Hepatocyte (in vitro differentiated cells): ENCODE measurements around the gene LRRC57. TPM values are rescaled to one million over a fixed set of nuclear protein-coding genes. Genes with fewer than 3 reads are reported as not detected.

Experiments used
- DNase-seq: peaks from one replicate; pipeline ENCODE4 v3.0.0-alpha.2; 2016; ENCODE audit warnings: low spot score
- H2AFZ ChIP-seq: fragments of 200-600 bp; sonication (generic); 2 replicates; pipeline ENCODE4 v1.6.0; 2016; ENCODE audit warnings: antibody characterized with exemption, mild to moderate bottlenecking
- H3K27ac ChIP-seq: fragments of 200-600 bp; sonication (generic); 2 replicates; pipeline ENCODE4 v1.5.1; 2016; ENCODE audit warnings: mild to moderate bottlenecking
- H3K27me3 ChIP-seq: fragments of 200-600 bp; sonication (generic); 2 replicates; pipeline ENCODE4 v1.6.1; 2016
- H3K36me3 ChIP-seq: fragments of 200-600 bp; sonication (generic); replicated peaks from 2 replicates; pipeline ENCODE4 v1.5.1; 2016; ENCODE audit warnings: low read depth; ENCODE audit not compliant: insufficient read depth
- H3K4me1 ChIP-seq: fragments of 200-600 bp; sonication (generic); 2 replicates; pipeline ENCODE4 v1.5.1; 2016; ENCODE audit warnings: mild to moderate bottlenecking, moderate library complexity; ENCODE audit not compliant: insufficient read depth
- H3K4me2 ChIP-seq: fragments of 200-600 bp; sonication (generic); 2 replicates; pipeline ENCODE4 v1.6.0; 2016
- H3K4me3 ChIP-seq: fragments of 200-600 bp; sonication (generic); 2 replicates; pipeline ENCODE4 v1.5.1; 2016; ENCODE audit warnings: mild to moderate bottlenecking
- H3K79me2 ChIP-seq: fragments of 200-600 bp; sonication (generic); 2 replicates; pipeline ENCODE4 v1.6.0; 2017; ENCODE audit warnings: mild to moderate bottlenecking
- H3K9me2 ChIP-seq: fragments of 200-600 bp; sonication (generic); replicated peaks from 2 replicates; pipeline ENCODE4 v1.6.0; 2017; ENCODE audit warnings: mild to moderate bottlenecking; ENCODE audit not compliant: insufficient read depth
- H3K9me3 ChIP-seq: fragments of 200-600 bp; sonication (generic); 2 replicates; pipeline ENCODE4 v1.5.1; 2016; ENCODE audit warnings: low read depth, mild to moderate bottlenecking
- H4K20me1 ChIP-seq: fragments of 200-600 bp; sonication (generic); 2 replicates; pipeline ENCODE4 v1.6.0; 2016; ENCODE audit warnings: mild to moderate bottlenecking; ENCODE audit not compliant: insufficient read depth, poor library complexity, severe bottlenecking
- EZH2 ChIP-seq: fragments of 200-600 bp; sonication (generic); IDR thresholded peaks from 2 replicates; pipeline ENCODE4 v1.6.1; 2016; ENCODE audit warnings: antibody characterized with exemption, mild to moderate bottlenecking, borderline replicate concordance
- EZH2phosphoT487 ChIP-seq: fragments of 200-600 bp; sonication (generic); IDR thresholded peaks from one replicate; pipeline ENCODE4 v1.6.1; 2018; ENCODE audit warnings: antibody characterized with exemption, mild to moderate bottlenecking, low read depth, moderate library complexity; ENCODE audit not compliant: unreplicated experiment, severe bottlenecking
- WGBS: methylation state at CpG from one replicate; pipeline ENCODE4 v1.1.6; 2016; ENCODE audit warnings: low lambda C conversion rate; ENCODE audit errors: missing lambda C conversion rate; 5-methylcytosine and 5-hydroxymethylcytosine counted together
- polyA plus RNA-seq: library from polyadenylated mRNA; unstranded; fragments of >200 nt; fragmentation: Nextera tagmentation; extraction: Ambion mirVana; gene quantifications from 2 replicates; pipeline ENCODE4 v1.2.1, GENCODE V29; 2016
- total RNA-seq: library from RNA; depleted of rRNA; stranded (reverse); fragments of >200 nt; gene quantifications from 2 replicates; pipeline ENCODE4 v1.2.3, GENCODE V29; 2014
- TF ChIP-seq, protein P1 (sequence below): fragments of 200-600 bp; sonication (generic); IDR thresholded peaks from 2 replicates; pipeline ENCODE4 v1.5.1; 2016; ENCODE audit warnings: antibody characterized with exemption, mild to moderate bottlenecking; ENCODE audit not compliant: poor library complexity

Gene LRRC57
- total and polyA plus RNA-seq, 2 experiments from 2014 or later: 13.7 to 19.6 TPM

DNA sequence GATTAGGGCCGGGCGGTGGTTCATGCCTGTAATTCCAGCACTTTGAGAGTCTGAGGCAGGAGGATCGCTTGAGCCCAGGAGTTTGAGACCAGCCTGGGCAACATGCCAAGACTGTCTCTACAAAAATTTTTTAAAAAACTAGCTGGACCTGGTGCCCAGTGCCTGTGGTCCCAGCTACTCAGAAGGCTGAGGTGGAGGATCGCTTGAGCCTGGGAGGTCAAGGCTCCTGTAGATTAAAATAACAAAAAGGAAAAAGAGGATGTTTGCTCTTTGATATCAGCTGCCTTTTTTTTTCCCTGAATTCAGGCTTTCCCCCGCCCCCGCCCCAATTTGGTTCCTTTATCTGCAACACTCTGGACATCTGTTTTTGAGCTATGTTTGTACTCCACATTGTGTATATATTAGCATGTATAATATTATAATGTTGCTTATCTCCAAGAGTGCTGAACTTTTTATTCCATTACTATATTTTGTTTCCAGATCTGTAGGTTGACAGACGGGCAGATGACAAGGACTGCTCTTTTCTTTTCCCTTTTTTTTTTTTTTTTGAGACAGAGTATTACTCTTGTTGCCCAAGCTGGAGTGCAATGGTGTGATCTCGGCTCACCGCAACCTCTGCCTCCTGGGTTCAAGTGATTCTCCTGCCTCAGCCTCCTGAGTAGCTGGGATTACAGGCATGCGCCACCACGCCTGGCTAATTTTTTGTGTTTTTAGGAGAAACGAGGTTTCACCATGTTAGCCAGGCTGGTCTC, 48.6 kb downstream of the LRRC57 start:
- peaks cover 20% of the 10 kb centered on the region for H3K4me1 ChIP-seq
- 88% methylated on average over 12 of the region's 12 CpGs for WGBS

DNA sequence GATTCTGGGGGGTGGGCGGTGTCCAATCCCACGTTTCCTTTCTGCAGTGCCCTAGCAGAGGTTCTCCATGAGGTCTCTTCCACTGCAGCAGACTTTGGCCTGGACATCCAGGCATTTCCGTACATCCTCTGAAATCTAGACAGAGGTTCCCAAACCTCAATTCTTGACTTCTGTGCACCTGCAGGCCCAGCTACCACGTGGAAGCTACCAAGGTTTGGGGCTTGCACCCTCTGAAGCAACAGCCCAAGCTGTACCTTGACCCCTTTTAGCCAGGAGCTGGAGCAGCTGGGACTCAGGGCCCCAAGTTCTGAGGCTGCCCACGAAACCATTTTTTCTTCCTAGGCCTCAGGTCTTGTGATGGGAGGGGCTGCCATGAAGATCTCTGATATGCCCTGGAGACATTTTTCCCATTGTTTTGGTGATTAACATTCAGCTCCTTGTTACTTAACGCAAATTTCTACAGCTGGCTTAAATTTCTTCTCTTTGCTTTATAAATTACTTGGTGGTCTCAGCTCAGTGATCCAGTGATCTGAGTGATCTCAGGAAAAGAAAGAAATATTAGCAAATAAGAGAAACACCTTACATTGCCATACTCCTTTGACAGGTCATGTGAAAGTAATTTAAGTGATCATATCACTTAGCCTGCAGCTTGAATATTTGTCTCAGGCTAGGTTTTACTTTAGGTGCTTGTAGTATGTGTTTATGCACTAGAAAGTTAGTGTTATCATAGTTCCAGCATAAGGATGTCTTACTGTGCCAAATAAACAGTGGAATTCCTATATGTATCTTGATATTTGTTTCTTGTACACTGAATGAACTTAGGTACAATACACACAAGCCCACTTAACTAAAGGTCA, 50.2 kb downstream of the LRRC57 start:
- TF ChIP-seq EZH2 (no peak), EZH2phosphoT487 (no peak)
- TF ChIP-seq, protein P1, sequence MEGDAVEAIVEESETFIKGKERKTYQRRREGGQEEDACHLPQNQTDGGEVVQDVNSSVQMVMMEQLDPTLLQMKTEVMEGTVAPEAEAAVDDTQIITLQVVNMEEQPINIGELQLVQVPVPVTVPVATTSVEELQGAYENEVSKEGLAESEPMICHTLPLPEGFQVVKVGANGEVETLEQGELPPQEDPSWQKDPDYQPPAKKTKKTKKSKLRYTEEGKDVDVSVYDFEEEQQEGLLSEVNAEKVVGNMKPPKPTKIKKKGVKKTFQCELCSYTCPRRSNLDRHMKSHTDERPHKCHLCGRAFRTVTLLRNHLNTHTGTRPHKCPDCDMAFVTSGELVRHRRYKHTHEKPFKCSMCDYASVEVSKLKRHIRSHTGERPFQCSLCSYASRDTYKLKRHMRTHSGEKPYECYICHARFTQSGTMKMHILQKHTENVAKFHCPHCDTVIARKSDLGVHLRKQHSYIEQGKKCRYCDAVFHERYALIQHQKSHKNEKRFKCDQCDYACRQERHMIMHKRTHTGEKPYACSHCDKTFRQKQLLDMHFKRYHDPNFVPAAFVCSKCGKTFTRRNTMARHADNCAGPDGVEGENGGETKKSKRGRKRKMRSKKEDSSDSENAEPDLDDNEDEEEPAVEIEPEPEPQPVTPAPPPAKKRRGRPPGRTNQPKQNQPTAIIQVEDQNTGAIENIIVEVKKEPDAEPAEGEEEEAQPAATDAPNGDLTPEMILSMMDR: no peak
- no peaks in the 10 kb centered on the region for H3K9me3 ChIP-seq
- peaks cover 63% of the 10 kb centered on the region for H3K79me2 ChIP-seq
- peaks cover 26% of the 10 kb centered on the region for H3K4me1 ChIP-seq
- no peaks in the 10 kb centered on the region for H3K27me3 ChIP-seq
- H2AFZ ChIP-seq: no peak overlapping the region
- H3K4me2 ChIP-seq: peak overlapping the region; percentile 21
- no peaks in the 10 kb centered on the region for H3K9me2 ChIP-seq
- WGBS: 79% methylated on average over 6 of the region's 6 CpGs
- H3K36me3 ChIP-seq: no peaks in the 10 kb centered on the region
- H3K27ac ChIP-seq: peak overlapping the region; percentile 73
- no peak overlapping the region for H3K4me3 ChIP-seq
- H4K20me1 ChIP-seq: no peaks in the 10 kb centered on the region
- DNase-seq: peak; percentile 23

More for the DNA sequence above, 48.6 kb downstream of the LRRC57 start:
- Histone ChIP-seq H3K27ac (peak overlapping the region; percentile 73), H3K36me3 (no peaks in the 10 kb centered on the region), H3K9me3 (no peaks in the 10 kb centered on the region), H3K79me2 (peaks cover 79% of the 10 kb centered on the region), H2AFZ (no peak overlapping the region), H3K27me3 (no peaks in the 10 kb centered on the region), H3K4me2 (no peak overlapping the region), H3K9me2 (no peaks in the 10 kb centered on the region), H4K20me1 (no peaks in the 10 kb centered on the region), H3K4me3 (no peak overlapping the region)
- no peak for DNase-seq
- TF ChIP-seq EZH2: no peak
- TF ChIP-seq, protein P1: no peak
- no peak for TF ChIP-seq EZH2phosphoT487

DNA sequence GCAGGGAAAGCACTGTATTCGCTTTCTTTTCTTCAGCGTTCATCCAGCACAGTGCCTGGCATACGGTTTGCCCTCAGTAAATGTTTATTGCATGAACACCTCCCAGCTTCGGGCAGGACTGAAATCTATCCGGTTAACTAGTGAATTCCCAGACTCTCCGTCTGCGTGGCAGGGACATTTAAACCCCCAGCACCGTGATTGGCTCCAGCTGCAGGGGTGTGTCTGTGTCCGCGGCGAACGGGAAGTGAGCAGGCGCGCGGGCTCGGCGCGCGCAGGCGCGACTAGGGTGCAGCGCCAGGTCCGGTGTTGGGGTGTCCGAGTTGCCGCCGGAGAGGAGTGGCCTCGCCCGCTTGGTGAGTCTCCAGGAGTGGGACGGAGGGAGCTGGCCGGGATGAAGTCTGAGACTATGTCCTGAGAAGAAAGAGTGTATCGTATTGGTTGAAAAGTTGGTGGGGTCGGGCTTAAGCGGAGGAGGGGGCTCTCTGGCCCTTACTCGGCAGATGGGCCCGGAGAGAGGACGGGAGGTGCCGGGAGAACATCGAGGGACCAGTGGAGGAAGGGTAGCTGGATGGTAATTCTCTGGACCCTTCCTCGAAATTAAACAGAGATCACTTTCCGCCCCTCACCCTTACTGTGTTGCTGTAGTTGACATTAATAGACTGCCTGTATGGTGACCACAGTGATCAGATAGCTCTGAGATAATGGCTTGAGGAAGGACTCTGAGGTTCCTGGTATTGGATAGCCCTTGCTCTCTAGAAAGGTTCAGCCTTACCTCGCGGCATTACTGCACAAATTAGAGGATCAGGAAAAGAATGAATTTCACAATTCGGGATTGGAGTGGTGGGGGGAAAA, 53.0 kb downstream of the LRRC57 start, which contains the start of gene SNAP23:
SNAP23 (plus strand) TSS at position 274 of the 852 bp plus-strand sequence. CDS start 16,213 bp downstream, outside the sequence.
- no peaks in the 10 kb centered on the region for H3K9me2 ChIP-seq
- H3K27me3 ChIP-seq: no peaks in the 10 kb centered on the region
- H3K36me3 ChIP-seq: no peaks in the 10 kb centered on the region
- no peak for TF ChIP-seq EZH2phosphoT487
- TF ChIP-seq, protein P1: no peak
- TF ChIP-seq EZH2: no peak
- H3K79me2 ChIP-seq: peaks cover 35% of the 10 kb centered on the region
- H3K4me2 ChIP-seq: peak within 1 kb of the TSS; percentile 75
- peak within 1 kb of the TSS; percentile 95 for H3K27ac ChIP-seq
- H2AFZ ChIP-seq: peak within 1 kb of the TSS; percentile 50
- H3K4me3 ChIP-seq: peak within 1 kb of the TSS; percentile 27
- H3K4me1 ChIP-seq: peaks cover 30% of the 10 kb centered on the region
- peak; percentile 97 for DNase-seq
- 1% methylated on average over 42 of the region's 43 CpGs for WGBS
- H3K9me3 ChIP-seq: no peaks in the 10 kb centered on the region
- no peaks in the 10 kb centered on the region for H4K20me1 ChIP-seq
